Activated CD4-positive, alpha-beta T cell treated with anti-CD3 and anti-CD28 coated beads, Interleukin-2, amount 50 U/mL, for 24 hours (primary cell): Measurements from ENCODE around the gene CEP192.
"Not testable (repeated sequence)": the region's sequence is repeated elsewhere in the genome, so short reads cannot be mapped to it uniquely, and the experiment has no call there.

Experiments used
- DNase-seq, 2 donors: peaks; one replicate each; pipeline ENCODE4 v3.0.0-alpha.2; 2020; ENCODE audit warnings: low read depth in 1 of 2, low spot score in 1 of 2

Gene CEP192

DNA sequence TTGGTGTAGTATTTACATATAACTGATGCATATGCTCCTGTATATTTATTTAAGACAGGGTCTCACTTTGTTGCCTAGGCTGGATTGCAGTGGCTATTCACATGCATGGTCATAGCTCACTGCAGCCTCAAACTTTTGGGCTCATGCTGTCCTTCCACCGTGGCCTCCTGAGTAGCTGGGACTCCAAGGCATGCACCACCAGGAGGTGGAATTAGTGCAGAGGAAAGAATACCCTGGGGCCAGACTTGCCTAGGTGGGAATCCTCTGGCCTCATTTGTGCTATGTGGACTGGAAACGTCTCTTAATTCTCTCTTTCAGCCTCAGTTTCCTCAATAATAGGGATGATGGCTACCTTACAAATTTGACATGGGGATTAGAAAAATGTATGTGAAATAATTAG is 2.3 kb downstream of the CEP192 start:
- DNase-seq = no peak

DNA sequence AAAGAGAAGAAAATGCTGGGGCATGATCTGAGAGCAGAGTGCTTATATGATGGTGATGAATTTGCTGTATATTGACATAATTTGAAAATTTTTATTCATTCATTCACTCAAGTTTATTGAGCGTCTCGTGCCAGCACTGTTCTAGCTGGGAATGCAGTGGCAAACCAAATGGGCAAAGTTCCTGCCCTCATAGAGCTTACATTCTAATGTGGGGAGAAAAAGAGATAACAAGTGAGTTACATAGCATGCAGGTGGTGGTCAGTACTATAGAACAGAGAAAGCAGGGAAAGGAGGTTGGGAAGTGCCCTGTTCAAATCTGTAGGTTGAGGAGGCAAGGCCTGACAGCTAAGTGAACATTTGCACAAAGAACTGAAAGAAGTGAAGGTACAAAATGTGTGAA is 4.3 kb downstream of the CEP192 start:
- no peak for DNase-seq

DNA sequence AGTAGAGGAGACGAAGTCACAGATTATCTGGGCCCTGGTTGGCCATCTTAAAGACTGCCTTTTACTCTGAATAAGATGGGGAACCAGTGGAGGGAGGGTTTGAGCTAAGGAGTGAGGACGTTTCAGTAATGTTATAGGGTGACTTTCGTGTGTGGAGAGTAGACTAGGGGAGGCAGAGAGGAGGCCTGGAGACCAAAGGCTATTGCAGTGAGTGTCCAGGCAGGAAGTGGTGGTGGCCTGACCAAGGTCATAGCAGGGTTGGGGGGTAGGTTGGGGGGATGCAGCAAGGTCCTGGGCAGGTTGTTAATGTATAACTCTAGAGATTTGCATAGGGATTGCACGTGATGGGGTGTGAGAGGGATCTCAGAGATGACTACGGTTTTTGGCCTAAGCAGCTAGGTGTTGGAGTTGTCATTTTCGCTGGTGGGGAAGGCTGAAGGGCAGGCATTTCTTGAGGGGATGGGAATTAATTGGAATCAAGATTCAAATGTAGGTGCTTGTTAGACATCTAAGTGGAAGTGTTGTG is 4.9 kb downstream of the CEP192 start:
- no peak for DNase-seq

DNA sequence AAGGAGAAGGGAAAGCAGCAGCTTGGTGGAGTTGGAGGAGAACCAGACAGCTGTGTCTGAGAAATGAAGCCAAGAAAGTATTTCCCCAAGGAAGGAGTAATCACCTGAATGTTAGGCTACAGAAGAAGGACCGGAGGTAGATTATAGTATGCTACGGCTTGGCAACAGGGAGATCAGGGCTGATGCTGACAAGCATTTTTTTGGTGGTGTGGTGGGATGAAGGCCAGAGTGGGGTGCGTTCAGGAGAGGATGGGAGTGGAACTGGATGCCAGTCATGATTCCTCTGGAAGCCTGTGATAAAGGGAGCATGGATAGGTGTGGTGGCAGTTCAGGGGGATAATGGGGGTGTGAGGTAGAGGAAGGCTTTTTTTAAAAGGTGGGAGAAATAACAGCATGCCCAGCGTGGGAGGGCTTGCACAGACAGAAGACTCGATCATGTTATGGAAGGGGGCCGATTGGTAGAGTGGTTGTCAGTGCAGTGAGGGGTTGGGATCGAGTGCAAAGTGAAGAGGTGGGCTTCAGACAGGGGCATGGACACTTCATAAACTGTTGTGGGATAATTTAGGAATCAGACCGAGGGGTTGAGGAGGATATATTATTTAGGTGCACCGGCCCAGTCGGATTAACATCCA is 5.6 kb downstream of the CEP192 start:
- DNase-seq = no peak

DNA sequence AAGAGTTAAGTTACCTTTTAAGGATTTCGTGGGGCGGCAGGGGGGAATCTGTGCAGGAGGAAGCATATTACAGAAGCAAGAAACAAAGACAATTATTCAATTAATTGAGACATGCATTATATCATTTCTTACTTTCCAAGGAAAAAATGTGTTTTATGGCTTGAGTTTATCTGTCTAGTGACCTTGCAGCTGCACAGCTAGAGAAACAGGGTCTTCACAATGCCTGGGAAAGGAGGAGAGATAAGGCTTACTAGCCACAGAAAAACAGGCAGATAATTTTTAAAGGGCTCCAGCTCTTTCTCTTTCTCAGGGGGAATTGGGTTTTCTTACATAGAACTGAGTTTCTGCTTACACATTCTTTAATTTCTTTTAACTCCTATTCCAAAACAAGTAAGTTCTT is 6.2 kb downstream of the CEP192 start:
- DNase-seq = not testable (repeated sequence)

DNA sequence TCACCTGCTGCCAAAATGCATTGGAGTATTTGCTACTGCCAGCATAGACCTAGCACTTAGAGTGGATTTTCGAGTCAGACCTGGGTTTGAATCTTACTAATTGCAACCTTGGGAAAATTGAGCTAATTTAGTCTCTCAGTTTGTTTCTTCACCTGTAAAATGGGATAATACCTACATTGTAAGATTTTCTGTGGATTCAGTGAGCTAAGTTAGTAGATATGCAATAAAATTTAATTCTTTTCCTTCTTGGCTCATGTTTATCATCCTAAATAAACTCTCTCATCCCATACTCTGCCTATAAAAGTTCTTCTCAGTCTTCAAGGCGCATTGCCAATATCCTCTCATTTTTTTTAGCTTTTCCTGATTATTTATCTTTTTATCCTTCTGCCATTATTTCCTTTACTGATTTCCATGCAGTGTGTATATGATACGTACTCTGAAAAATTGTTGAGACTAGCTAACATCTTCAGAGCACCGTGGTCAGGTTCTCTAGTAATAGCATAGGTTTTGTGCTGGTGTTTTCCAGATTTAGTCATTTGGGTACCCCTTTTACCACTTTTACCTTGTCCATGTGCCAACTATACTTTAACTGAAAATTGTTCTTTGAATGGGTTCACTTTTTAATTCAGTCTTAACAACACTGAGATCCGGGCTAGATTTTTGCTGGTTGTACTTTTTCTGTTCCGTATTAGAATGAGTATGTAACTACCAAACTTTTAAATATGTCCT is 7.3 kb downstream of the CEP192 start:
- no peak for DNase-seq

DNA sequence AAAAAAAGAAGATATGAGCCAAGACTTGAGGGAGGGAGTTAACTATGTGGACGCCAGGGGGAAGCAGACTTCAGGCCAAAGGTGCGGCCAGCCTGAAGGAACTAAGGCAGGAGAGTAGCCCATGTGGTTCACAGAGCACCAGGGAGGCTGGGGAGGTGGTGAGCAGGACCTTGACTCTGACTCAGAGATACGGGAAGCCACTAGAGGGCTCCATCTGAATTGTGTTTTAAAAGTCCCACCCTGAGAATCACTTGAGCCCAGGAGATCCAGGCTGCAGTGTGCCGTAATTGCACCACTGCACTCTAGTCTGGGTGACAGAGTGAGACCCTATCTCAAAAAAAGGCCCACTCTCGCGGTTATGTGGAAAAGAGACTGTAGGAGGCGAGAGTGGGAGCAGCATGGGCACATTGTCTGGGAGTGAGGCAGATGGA is 12.3 kb downstream of the CEP192 start:
- no peak for DNase-seq

DNA sequence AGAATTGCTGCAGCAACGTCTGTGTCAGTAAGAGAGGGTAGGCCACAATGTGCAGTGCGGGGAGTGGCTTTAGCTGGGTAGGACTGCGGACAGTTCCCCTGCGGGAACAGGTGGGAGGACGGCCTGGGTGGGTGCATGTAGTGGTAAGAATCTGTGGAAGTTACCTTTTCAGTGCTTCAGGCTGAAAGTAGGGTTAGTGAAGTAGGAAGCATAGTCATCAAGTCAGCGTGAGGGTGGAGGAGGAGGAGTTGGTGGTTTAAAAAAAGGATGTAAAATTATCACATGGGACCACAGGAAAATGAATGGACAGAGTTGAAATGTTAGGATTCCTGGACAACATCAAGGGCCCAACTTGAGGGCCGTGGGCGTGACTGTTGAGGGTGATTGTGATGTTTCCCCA is 13.2 kb downstream of the CEP192 start:
- DNase-seq = no peak

DNA sequence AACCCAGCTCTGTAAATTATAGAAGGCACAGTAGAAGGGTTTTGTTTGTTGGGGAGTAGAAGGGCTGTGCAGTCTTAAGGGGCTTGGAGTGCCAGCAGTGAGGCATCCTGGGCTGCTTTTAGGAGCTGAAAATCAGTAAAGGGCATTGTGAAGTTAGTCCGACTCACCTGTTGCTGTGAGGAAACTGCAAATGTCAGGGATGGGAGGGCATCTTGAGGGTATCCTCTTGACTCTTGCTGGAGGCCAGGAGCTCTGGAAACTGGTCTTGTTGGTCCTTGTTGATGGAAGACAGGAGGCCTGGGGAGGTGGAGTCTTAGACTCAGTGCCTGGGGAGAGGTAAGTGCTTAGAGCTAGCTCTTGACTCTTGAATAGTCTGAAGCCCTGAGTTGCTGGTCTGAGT is 14.1 kb downstream of the CEP192 start:
- DNase-seq = no peak

DNA sequence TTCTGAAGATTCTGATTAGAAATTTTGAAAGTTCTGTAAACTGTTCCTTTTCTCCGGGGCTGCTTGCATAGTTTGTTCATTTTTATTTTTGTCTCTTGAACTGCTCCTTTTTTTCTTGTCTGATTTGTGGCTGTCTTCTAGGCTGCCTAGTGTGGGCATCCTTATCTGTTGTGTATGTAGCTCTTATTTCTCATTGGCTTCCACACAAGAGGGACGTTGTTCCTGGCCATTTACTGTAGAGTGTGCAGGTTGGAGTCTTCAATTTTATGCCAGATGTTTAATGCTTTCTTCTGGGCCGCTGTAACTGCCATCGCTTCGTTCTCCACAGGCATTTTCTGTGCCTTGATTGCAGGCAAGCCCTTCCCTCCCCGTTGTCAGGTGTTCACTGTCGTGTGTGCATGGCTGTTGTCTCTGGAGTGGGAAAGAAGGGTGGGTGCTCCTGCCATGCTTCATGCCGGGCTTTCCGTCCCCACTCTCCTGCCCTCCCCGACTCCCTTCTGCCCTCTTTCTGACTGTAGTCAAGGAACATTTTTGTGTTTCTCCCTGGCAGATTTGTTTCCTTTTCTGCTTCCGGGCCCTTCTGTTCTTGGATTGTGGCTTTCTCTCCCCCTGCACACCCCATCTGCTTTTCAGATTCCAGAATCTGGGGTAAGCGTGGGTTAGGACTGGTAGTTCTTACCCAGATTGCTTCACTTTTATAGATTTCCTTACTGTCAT is 15.5 kb downstream of the CEP192 start:
- no peak for DNase-seq

DNA sequence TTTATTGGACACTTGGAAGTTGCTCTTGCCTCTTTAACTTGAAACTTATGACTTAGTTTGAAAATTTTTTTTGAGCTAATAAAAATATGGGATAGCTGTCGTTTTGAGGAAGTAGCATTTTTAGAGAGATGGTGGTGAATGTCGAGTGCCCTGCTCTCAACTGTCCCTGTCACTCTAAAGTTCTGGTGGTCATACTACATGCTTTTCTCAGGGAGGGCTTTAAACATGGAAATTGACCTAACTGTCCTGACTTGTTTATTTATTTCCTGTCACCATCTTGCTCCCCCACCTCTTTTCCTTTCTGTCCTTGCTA is 16.0 kb downstream of the CEP192 start:
- DNase-seq = no peak

DNA sequence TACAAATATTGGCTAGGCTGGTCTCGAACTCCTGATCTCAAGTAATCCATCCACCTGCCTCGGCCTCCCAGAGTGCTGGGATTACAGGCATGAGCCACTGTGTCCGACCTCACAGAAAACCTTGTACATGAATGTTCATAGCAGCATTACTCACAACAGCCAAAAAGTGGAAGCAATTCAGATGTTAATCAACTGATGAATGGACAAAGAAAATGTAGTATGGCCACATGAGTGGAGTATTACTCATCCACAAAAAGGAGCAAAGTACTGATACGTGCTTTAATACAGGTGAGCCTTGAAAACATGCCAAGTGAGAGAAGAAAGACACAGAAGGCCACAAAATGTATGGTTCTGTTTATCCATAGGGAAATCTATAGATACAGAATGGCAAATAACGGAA is 20.6 kb downstream of the CEP192 start:
- DNase-seq = no peak

DNA sequence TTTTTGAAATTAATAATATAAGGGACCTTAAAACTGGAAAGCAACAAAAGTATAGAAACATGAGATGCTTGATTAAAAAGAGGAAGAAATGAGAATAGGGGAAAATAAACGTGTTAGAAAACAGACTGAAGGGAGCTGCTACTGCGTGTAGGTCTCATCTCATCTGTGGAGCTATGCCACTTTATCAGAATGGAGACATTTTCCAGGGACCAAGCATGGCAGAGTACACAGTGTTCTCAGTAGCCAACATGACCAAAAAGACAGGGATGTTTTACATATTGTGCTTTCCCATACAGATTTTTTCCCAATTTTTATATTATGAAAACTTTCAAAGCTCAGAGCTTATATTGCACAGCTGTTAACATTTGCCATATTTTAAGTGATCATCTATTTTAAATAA is 23.1 kb downstream of the CEP192 start:
- no peak for DNase-seq

DNA sequence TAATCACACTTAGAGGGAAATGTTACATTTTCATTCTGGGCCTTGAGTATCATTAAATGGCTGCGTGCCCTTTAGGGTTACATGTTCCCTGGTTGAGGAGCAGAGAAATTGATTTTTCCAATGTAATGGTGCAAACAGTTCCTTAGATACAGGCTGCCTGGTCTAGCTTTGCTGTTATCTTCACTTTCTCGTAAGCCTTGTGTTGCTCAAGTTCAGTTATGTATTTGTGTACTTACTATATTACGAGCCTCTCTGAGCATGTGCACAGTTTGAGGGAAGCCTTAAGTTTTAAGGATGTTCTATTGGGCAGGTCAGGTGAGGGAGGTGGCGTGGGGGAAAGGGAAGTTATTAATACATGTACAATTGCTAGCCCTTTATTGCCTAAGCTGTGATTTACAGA is 23.7 kb downstream of the CEP192 start:
- no peak for DNase-seq

DNA sequence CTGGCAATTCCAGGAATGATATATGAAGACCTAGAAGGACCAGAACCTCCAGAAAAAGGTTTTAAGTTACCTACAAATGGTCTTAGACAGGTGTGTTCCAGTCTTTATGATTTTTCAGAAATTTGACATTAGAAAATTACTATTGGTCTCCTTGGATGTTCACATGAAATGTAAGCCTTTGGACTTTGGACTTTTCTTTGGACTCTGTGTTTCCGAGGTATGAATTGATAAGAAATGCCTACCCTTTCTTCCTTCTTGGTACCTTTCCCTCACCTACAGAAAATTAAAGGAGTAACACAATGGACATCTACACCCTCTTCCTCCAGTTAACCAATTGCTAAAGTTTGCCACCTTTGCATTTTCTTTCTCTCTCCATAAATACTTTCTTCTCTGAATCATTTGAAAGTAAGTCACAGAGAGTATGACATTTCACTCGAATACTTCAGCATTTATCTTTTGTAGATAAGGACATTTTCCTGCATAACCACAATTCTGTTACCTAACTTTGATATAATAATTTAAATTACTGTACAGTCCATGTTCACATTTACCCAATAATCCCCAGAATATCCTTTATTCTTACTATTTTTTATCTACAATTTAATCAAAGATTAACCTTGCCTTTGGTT is 26.2 kb downstream of the CEP192 start:
- DNase-seq = no peak

DNA sequence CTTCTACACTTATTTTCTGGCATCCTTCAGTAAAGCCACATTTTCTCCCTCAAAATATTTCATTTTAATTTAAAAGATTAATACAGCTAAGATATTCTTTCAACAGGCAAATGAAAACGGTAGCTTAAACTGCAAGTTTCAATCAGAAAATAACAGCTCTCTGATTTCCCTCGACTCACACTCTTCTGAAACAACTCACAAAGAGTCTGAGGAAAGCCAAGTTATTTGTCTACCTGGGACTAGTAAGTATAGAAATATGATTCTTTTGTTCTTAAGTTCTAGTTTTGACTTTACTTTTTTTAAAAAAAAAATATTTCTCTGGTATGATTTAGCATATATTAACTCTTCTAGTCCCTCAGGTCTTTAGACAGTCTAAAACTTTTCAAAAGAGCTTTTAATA is 27.2 kb downstream of the CEP192 start:
- no peak for DNase-seq

DNA sequence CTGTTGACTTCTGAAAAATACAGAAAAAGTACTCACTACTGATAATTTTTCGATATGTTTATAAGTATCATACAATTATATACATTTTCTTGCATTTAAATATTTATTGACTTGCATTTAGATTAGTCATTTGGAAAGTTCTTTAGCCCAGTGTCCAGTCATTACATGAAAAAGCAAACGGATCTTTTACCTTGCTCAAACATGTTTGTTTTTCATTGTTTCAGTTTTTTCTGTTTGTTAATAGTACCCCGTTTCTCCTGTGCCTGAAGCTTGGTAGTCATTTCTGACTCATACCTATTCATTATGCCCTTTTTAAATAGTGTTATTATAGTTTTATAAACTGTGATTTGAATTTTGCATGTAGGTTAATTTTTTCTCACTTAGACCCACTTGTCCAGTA is 28.1 kb downstream of the CEP192 start:
- no peak for DNase-seq

DNA sequence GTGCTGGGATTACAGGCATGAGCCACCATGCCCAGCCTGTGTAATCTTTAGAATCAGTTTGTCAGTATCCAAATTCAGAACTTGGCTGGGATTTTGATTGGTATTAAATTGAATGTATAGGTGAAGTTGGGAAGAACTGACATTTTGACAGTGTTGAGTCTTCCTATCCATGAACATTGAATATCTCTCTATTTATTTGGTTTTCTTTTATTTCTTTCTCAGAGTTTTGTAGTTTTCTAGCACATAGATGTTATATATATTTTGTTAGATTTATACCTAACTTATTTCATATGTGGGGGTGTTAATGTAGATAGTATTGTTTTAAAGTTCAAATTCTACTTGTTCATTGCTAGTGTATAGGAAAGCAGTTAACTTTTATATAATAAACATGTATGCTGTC is 31.5 kb downstream of the CEP192 start:
- DNase-seq = no peak

DNA sequence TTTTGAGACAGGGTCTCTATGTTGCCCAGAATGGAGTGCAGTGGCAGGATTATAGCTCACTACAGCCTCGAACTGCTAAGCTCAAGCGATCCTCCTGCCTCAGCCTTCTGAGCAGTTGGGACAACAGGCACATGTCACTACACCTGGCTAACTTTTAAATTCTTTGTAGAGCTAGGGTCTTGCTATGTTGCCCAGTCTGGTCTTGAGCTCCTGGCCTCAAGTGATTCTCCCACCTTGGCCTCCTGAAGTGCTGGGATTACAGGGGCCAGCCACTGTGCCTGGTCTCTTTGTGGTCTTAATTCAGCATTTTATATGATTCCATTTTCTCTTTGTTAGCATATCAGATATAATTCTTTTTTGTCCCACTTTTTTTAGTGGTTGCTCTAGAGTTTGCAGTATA is 34.1 kb downstream of the CEP192 start:
- no peak for DNase-seq

DNA sequence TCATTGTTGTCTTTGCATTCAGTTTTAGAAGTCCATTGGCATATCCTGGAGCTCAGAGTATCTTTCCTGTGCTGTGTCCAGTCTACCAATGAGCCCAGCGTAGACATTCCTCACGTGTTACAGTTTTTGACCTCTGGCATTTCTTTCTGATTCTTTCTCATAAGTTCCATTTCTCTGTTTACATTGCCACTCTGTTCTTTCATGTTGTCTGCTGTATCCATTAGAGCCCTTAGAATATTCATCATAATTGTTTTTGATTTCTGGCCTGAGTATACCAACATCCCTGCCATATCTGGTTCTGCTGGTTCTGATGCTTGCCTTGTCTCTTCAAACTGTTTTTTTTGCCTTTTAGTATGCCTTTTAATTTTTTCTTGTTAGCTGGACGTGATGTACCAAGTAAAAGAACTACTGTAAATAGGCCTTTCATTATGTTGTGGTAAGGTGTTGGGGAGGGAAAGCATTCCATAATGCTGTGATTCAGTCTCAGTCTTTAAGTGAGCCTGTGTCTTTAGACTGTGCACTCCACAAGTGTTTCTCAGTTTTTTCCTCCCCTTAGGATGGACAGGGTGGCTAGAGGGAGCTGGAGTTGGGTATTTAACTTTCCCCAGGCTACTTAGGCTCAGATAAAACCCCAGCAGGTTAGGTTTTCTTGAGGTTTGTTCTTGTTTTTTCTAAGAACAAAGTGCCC is 35.6 kb downstream of the CEP192 start:
- no peak for DNase-seq

DNA sequence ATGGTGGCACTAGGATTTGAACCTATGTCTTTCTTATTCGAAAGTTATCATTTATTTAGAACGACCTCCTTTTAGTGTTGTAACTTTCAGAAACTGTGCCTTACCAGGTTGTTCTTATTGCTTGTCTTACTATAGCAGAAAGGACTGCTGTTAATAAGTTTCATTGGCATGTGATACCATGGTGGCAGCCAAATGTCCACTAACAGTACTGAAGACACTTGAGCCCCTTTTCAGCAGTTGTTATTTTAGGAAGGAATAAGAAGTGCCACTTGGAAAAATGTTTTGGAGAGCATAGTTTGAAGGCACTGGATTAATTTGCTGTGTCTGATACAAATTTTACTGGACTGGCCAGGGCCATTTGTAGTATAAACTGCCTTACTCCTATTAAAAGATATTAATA is 37.7 kb downstream of the CEP192 start:
- DNase-seq = no peak
